ENCODE results near the gene COX20. TPM values are rescaled to one million over a fixed set of nuclear protein-coding genes. Genes with fewer than 3 reads are reported as not detected.

Gene COX20
- total RNA-seq, 1 experiment from 2014 or later = 40.7 TPM

DNA sequence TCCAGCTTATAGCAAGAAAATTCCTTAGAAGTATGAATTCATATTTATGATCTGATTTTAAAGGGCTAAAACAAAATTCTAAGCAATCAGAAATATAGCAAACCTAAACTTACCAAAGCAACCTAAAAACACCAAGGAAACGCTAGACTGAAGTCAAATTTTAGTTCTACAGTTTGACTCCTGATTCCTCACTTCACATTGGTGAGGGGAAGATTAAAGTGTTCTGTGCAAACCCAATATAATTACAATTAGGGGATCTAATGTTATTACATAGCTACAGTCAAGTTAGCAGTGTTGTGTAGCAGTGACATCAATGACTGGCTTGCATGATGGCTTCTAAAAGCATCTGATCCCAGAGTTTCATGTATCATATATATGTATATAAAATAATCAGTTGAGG, 17.2 kb downstream of the COX20 start:
- Histone ChIP-seq H3K4me1 (replicated peaks; ENCODE audit: insufficient read depth) (no peaks in the 10 kb centered on the region), H3K79me2 (ENCODE audit: low read depth) (peaks cover 64% of the 10 kb centered on the region), H4K20me1 (ENCODE audit: insufficient read depth) (peaks cover 68% of the 10 kb centered on the region), H3K4me3 (no peak overlapping the region), H3K9me2 (ENCODE audit: insufficient read depth) (no peaks in the 10 kb centered on the region), H3K27ac (no peak overlapping the region), H3K4me2 (no peak overlapping the region), H3K9me3 (ENCODE audit: insufficient read depth, low read depth) (no peaks in the 10 kb centered on the region), H3K36me3 (ENCODE audit: low read depth) (peaks cover 76% of the 10 kb centered on the region), H2AFZ (no peak overlapping the region), H3K27me3 (ENCODE audit: insufficient read depth, low read depth) (no peaks in the 10 kb centered on the region), H3F3A (ENCODE audit: insufficient read depth, low read depth) (peaks cover 92% of the 10 kb centered on the region)
- POLR2A ChIA-PET (ENCODE audit: unreplicated experiment) = interaction anchor here (0.6 kb wide), 1 partner anchor 1581 kb away, joined by 5 read pairs; no protein-coding TSS in a partner anchor
- intact Hi-C loops (cut with micrococcal nuclease; ENCODE audit: unreplicated experiment) = no loop called here
- no TSS peak for BruUV-seq (replicated peaks)
- TF ChIP-seq, protein P1, sequence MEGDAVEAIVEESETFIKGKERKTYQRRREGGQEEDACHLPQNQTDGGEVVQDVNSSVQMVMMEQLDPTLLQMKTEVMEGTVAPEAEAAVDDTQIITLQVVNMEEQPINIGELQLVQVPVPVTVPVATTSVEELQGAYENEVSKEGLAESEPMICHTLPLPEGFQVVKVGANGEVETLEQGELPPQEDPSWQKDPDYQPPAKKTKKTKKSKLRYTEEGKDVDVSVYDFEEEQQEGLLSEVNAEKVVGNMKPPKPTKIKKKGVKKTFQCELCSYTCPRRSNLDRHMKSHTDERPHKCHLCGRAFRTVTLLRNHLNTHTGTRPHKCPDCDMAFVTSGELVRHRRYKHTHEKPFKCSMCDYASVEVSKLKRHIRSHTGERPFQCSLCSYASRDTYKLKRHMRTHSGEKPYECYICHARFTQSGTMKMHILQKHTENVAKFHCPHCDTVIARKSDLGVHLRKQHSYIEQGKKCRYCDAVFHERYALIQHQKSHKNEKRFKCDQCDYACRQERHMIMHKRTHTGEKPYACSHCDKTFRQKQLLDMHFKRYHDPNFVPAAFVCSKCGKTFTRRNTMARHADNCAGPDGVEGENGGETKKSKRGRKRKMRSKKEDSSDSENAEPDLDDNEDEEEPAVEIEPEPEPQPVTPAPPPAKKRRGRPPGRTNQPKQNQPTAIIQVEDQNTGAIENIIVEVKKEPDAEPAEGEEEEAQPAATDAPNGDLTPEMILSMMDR (conservative IDR thresholded peaks at IDR 0.05) = no peak
- TF ChIP-seq EZH2 (IDR thresholded peaks at IDR 0.05; ENCODE audit: low read depth) = no peak
- no peak for DNase-seq
- CTCF ChIA-PET = no interaction called here

DNA sequence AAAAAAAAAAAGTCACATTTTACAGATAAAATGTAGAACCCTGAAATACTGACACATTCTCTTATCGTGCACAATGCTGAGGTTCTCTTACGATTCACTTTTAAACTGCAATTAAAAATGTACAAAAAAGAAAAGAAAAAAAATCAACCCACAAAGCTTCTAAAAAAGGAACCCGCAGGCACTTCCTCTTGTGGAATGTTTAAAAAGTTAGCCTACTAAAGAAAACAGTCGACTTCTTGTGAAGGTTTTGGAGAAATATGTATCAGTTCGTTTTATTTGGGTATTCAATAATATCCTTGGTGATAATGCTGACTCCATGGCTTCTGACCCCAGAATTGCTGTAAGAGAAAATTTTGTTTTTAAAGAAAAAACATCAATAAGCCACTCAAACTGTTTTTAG, 18.7 kb downstream of the COX20 start:
- TF ChIP-seq, protein P1 (conservative IDR thresholded peaks at IDR 0.05) = no peak
- no peak for TF ChIP-seq EZH2 (IDR thresholded peaks at IDR 0.05; ENCODE audit: low read depth)
- Histone ChIP-seq H3F3A (ENCODE audit: insufficient read depth, low read depth) (peaks cover 90% of the 10 kb centered on the region), H3K9me2 (ENCODE audit: insufficient read depth) (no peaks in the 10 kb centered on the region), H3K79me2 (ENCODE audit: low read depth) (peaks cover 71% of the 10 kb centered on the region), H4K20me1 (ENCODE audit: insufficient read depth) (peaks cover 78% of the 10 kb centered on the region), H3K27me3 (ENCODE audit: insufficient read depth, low read depth) (no peaks in the 10 kb centered on the region), H3K36me3 (ENCODE audit: low read depth) (peaks cover 78% of the 10 kb centered on the region), H3K4me1 (replicated peaks; ENCODE audit: insufficient read depth) (no peaks in the 10 kb centered on the region), H3K27ac (no peak overlapping the region), H3K4me3 (no peak overlapping the region), H3K4me2 (no peak overlapping the region), H3K9me3 (ENCODE audit: insufficient read depth, low read depth) (no peaks in the 10 kb centered on the region), H2AFZ (no peak overlapping the region)
- POLR2A ChIA-PET (ENCODE audit: unreplicated experiment) = no interaction called here
- no peak for DNase-seq
- CTCF ChIA-PET = interaction anchor here (0.7 kb wide), 1 partner anchor 72 kb away, joined by 6 read pairs; no protein-coding TSS in a partner anchor
- BruUV-seq (replicated peaks) = no TSS peak
- intact Hi-C loops (cut with micrococcal nuclease; ENCODE audit: unreplicated experiment) = no loop called here

DNA sequence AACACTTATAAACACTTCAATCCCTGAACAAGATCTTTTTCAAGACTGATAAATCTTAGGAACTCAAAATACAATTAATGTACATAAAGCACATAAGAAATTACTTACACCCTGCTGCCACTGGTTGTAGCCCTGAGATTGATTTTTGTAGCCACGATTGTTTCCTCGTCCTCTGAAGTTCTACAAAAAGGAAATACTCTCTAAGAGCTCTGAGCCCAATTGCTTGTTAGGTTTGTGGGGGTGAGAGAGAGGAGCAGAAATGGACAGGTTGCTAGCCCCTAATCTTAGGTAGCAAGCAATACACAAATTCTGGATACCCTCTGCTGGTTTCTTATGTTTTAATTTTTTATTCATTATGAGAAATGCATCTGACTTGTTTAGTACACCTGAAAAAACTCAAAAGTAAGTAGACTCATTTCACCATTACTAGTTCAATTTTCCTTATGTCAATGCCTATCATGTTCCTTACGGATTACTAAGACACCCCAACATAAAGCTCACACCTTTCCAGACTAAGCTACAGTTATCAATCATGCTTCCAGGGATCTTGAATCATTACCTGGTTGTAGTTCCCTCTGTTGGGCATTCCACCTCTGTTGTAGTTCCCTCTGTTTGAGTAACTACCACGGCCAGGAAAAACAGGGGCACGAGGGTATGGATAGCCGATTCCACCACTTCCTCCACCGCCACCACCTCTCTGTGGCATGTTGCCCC, 19.6 kb downstream of the COX20 start:
- Histone ChIP-seq H4K20me1 (ENCODE audit: insufficient read depth) (peaks cover 80% of the 10 kb centered on the region), H3F3A (ENCODE audit: insufficient read depth, low read depth) (peaks cover 90% of the 10 kb centered on the region), H3K4me3 (no peak overlapping the region), H3K27me3 (ENCODE audit: insufficient read depth, low read depth) (no peaks in the 10 kb centered on the region), H3K27ac (no peak overlapping the region), H3K9me2 (ENCODE audit: insufficient read depth) (no peaks in the 10 kb centered on the region), H3K4me1 (replicated peaks; ENCODE audit: insufficient read depth) (peaks cover 1% of the 10 kb centered on the region), H3K9me3 (ENCODE audit: insufficient read depth, low read depth) (no peaks in the 10 kb centered on the region), H2AFZ (no peak overlapping the region), H3K4me2 (no peak overlapping the region), H3K36me3 (ENCODE audit: low read depth) (peaks cover 86% of the 10 kb centered on the region), H3K79me2 (ENCODE audit: low read depth) (peaks cover 79% of the 10 kb centered on the region)
- POLR2A ChIA-PET (ENCODE audit: unreplicated experiment) = interaction anchor here (0.6 kb wide), 1 partner anchor 168 kb away, joined by 4 read pairs; no protein-coding TSS in a partner anchor
- DNase-seq = no peak
- CTCF ChIA-PET = no interaction called here
- TF ChIP-seq, protein P1 (conservative IDR thresholded peaks at IDR 0.05) = no peak
- TF ChIP-seq EZH2 (IDR thresholded peaks at IDR 0.05; ENCODE audit: low read depth) = no peak
- intact Hi-C loops (cut with micrococcal nuclease; ENCODE audit: unreplicated experiment) = no loop called here
- BruUV-seq (replicated peaks) = no TSS peak

Data from PC-9 (cell line).